K562 (cell line): ENCODE data around the gene CD55. TPM values are rescaled to one million over a fixed set of nuclear protein-coding genes. Genes with fewer than 3 reads are reported as not detected.
A peak's percentile ranks its signal among the peaks of the same experiment; 100 is the strongest.

ENCODE experiments used
- CCNT2 ChIP-seq: IDR thresholded peaks from 2 replicates; pipeline ENCODE4 v1.6.1; 2011; ENCODE audit warnings: borderline replicate concordance, low read depth, mild to moderate bottlenecking, moderate library complexity, mixed read lengths, low read length; ENCODE audit not compliant: insufficient read length; ENCODE audit errors: extremely low read depth
- CEBPG ChIP-seq, 3 experiments: fragments of 200-800 bp in 1 of 3; sonication (Bioruptor generic) in 1 of 3; sonication (generic) in 1 of 3; formaldehyde crosslinking in 1 of 3; IDR thresholded peaks in 2 of 3; conservative IDR thresholded peaks in 1 of 3; 2 replicates each; pipeline versions ENCODE4 v1.6.1 to v1.8.0; 2016 to 2022; ENCODE audit warnings: missing compliant biosample characterization in 2 of 3, missing genetic modification characterization in 2 of 3, mild to moderate bottlenecking in 1 of 3, missing genetic modification reagents in 1 of 3
- CREB3 ChIP-seq: fragments of 450-650 bp; conservative IDR thresholded peaks from 2 replicates; pipeline ENCODE4 v1.6.1; 2016; ENCODE audit warnings: missing genetic modification characterization, low read depth, mild to moderate bottlenecking, missing compliant biosample characterization, moderate library complexity
- HNRNPL ChIP-seq: fragments of 200-400 bp; formaldehyde crosslinking; IDR thresholded peaks from 2 replicates; pipeline ENCODE4 v1.6.1; 2017; ENCODE audit warnings: low read depth, mild to moderate bottlenecking, low read length
- MAFF ChIP-seq: IDR thresholded peaks from 2 replicates; pipeline ENCODE4 v1.6.1; 2012; ENCODE audit warnings: low read length, improper control_type of control experiment
- MAFK ChIP-seq: IDR thresholded peaks from 2 replicates; pipeline ENCODE4 v1.6.1; 2011; ENCODE audit warnings: low read length, improper control_type of control experiment
- MEIS2 ChIP-seq: fragments of 450-650 bp; IDR thresholded peaks from 2 replicates; pipeline ENCODE4 v1.6.1; 2014; ENCODE audit warnings: mild to moderate bottlenecking; ENCODE audit not compliant: partially characterized antibody
- POLR2H ChIP-seq: IDR thresholded peaks from 2 replicates; pipeline ENCODE4 v1.6.1; 2016; ENCODE audit warnings: missing genetic modification characterization, low read depth, mild to moderate bottlenecking, control low read depth, missing compliant biosample characterization, moderate library complexity
- PRPF4 ChIP-seq: fragments of 200-400 bp; formaldehyde crosslinking; IDR thresholded peaks from one replicate; pipeline ENCODE4 v1.6.1; 2017; ENCODE audit warnings: low read length, low read depth, mild to moderate bottlenecking; ENCODE audit not compliant: insufficient read depth, poor library complexity, severe bottlenecking
- TEAD1 ChIP-seq, 2 experiments: fragments of 450-650 bp in 1 of 2; sonication (generic) in 1 of 2; formaldehyde crosslinking; IDR thresholded peaks; 2 replicates each; pipeline versions ENCODE4 v1.4.0 to v1.8.0; 2020 to 2022; ENCODE audit warnings: mild to moderate bottlenecking in 2 of 2, missing genetic modification reagents in 1 of 2
- ZNF263 ChIP-seq: sonication (generic); formaldehyde crosslinking; IDR thresholded peaks from 2 replicates; pipeline ENCODE4 v1.8.0; 2022; ENCODE audit warnings: mild to moderate bottlenecking, missing genetic modification reagents, borderline replicate concordance
- ZNF316 ChIP-seq: fragments of 450-650 bp; IDR thresholded peaks from 2 replicates; pipeline ENCODE4 v1.6.1; 2016
- ZNF354B ChIP-seq: fragments of 250-450 bp; sonication (Bioruptor Pico); IDR thresholded peaks from 2 replicates; pipeline ENCODE4 v1.4.0; 2020
- ZSCAN32 ChIP-seq: fragments of 450-650 bp; formaldehyde crosslinking; IDR thresholded peaks from 2 replicates; pipeline ENCODE4 v1.4.0; 2020; ENCODE audit warnings: mild to moderate bottlenecking, moderate library complexity
- polyA plus RNA-seq, 8 experiments: library from polyadenylated mRNA; depleted of rRNA in 4 of 8; stranded (reverse) in 5 of 8; unstranded in 3 of 8; fragments of >200 nt; fragmentation: Nextera tagmentation in 2 of 8; fragmentation: Illumina TruSeq in 1 of 8; extraction: Ambion mirVana in 2 of 8; extraction: Trizol in 1 of 8; gene quantifications; 2 replicates each; pipeline versions ENCODE4 v1.2.1 to v1.2.3, GENCODE V29; 2011 to 2014; ENCODE audit warnings: inconsistent platforms in 1 of 8, missing spikeins in 1 of 8
- total RNA-seq, 7 experiments: library from RNA; depleted of rRNA in 6 of 7; stranded (reverse); fragments of >200 nt in 6 of 7; fragmentation: Illumina TruSeq in 2 of 7; extraction: Trizol in 2 of 7; gene quantifications; 2 replicates each; pipeline versions ENCODE4 v1.2.1 to v1.2.3, GENCODE V29; 2011 to 2021; ENCODE audit warnings: low replicate concordance in 1 of 7
- TF ChIP-seq, protein P1 (sequence below): sonication (generic); formaldehyde crosslinking; IDR thresholded peaks from 2 replicates; pipeline ENCODE4 v1.8.0; 2023; ENCODE audit warnings: missing genetic modification reagents, mild to moderate bottlenecking, borderline replicate concordance
- TF ChIP-seq, protein P2 (sequence below), 2 experiments: fragments of 450-650 bp in 1 of 2; sonication (generic) in 1 of 2; formaldehyde crosslinking in 1 of 2; IDR thresholded peaks in 1 of 2; conservative IDR thresholded peaks in 1 of 2; 2 replicates each; pipeline versions ENCODE4 v1.6.1 to v1.8.1; 2016 to 2023; ENCODE audit warnings: mild to moderate bottlenecking in 2 of 2, moderate library complexity in 2 of 2, inconsistent platforms in 1 of 2, missing genetic modification reagents in 1 of 2
- TF ChIP-seq, protein P3 (sequence below): sonication (generic); formaldehyde crosslinking; IDR thresholded peaks from 2 replicates; pipeline ENCODE4 v1.9.0; 2022; ENCODE audit warnings: mild to moderate bottlenecking, missing genetic modification reagents

CD55 gene
- total and polyA plus RNA-seq, 9 of the 15 experiments (the other 6 are each of a cell fraction or from before 2014, with no cell fraction given), result 17.7 to 150 (median 97.0) TPM

GRCh38 chr1:207286786-207287468 is 34.6 kb upstream of the CD55 start (continued):
- TF ChIP-seq, protein P1, sequence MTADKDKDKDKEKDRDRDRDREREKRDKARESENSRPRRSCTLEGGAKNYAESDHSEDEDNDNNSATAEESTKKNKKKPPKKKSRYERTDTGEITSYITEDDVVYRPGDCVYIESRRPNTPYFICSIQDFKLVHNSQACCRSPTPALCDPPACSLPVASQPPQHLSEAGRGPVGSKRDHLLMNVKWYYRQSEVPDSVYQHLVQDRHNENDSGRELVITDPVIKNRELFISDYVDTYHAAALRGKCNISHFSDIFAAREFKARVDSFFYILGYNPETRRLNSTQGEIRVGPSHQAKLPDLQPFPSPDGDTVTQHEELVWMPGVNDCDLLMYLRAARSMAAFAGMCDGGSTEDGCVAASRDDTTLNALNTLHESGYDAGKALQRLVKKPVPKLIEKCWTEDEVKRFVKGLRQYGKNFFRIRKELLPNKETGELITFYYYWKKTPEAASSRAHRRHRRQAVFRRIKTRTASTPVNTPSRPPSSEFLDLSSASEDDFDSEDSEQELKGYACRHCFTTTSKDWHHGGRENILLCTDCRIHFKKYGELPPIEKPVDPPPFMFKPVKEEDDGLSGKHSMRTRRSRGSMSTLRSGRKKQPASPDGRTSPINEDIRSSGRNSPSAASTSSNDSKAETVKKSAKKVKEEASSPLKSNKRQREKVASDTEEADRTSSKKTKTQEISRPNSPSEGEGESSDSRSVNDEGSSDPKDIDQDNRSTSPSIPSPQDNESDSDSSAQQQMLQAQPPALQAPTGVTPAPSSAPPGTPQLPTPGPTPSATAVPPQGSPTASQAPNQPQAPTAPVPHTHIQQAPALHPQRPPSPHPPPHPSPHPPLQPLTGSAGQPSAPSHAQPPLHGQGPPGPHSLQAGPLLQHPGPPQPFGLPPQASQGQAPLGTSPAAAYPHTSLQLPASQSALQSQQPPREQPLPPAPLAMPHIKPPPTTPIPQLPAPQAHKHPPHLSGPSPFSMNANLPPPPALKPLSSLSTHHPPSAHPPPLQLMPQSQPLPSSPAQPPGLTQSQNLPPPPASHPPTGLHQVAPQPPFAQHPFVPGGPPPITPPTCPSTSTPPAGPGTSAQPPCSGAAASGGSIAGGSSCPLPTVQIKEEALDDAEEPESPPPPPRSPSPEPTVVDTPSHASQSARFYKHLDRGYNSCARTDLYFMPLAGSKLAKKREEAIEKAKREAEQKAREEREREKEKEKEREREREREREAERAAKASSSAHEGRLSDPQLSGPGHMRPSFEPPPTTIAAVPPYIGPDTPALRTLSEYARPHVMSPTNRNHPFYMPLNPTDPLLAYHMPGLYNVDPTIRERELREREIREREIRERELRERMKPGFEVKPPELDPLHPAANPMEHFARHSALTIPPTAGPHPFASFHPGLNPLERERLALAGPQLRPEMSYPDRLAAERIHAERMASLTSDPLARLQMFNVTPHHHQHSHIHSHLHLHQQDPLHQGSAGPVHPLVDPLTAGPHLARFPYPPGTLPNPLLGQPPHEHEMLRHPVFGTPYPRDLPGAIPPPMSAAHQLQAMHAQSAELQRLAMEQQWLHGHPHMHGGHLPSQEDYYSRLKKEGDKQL (CRISPR knock-in tag), result no peak
- TF ChIP-seq HNRNPL (no peak), MEIS2 (peak; percentile 30), CEBPG (CRISPR knock-in tag; IDR thresholded peaks at IDR 0.05) (no peak), CEBPG (tag; conservative IDR thresholded peaks at IDR 0.05 in 1 of 2, IDR thresholded peaks at IDR 0.05 in 1 of 2) (peak in 1 of 2 experiments; percentile 51; a peak in 2 of 4 replicates), MAFF (peak; percentile 57; the same call in 1 of the 2 replicates), ZNF316 (peak; percentile 77), MAFK (peak; percentile 34; the same call in 1 of the 2 replicates), PRPF4 (no peak), ZNF263 (CRISPR knock-in tag) (no peak), ZNF354B (CRISPR knock-in tag) (no peak), CREB3 (no peak), ZSCAN32 (CRISPR knock-in tag) (0 out of 2 replicates have a peak, but pooled peaks have one; percentile 51), TEAD1 (CRISPR knock-in tag; IDR thresholded peaks at IDR 0.05) (no peak), CCNT2 (no peak), POLR2H (tag) (no peak)
- TF ChIP-seq, protein P2, sequence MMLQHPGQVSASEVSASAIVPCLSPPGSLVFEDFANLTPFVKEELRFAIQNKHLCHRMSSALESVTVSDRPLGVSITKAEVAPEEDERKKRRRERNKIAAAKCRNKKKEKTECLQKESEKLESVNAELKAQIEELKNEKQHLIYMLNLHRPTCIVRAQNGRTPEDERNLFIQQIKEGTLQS (IDR thresholded peaks at IDR 0.05), result peak; percentile 20; the same call in 1 of the 2 replicates
- TF ChIP-seq, protein P2 (CRISPR knock-in tag; conservative IDR thresholded peaks at IDR 0.05), result no peak
- TF ChIP-seq, protein P3, sequence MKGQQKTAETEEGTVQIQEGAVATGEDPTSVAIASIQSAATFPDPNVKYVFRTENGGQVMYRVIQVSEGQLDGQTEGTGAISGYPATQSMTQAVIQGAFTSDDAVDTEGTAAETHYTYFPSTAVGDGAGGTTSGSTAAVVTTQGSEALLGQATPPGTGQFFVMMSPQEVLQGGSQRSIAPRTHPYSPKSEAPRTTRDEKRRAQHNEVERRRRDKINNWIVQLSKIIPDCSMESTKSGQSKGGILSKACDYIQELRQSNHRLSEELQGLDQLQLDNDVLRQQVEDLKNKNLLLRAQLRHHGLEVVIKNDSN (CRISPR knock-in tag), result no peak
